ENCODE data around the gene WDR44. TPM values are rescaled to one million over a fixed set of nuclear protein-coding genes. Genes with fewer than 3 reads are reported as not detected.

The WDR44 gene
- total RNA-seq, 1 experiment from 2014 or later = 22.3 TPM

GRCh38 chrX:118352566-118352965 lies 6.7 kb downstream of the WDR44 start:
- H3K36me3 ChIP-seq (ENCODE audit: control insufficient read depth, insufficient read depth, low read length) = no peaks in the 10 kb centered on the region
- ChIA-PET POLR2A (no interaction called here), CTCF (no interaction called here)
- H3K9me3 ChIP-seq (ENCODE audit: control insufficient read depth, insufficient read depth, low read depth, low read length) = no peaks in the 10 kb centered on the region
- H3K27me3 ChIP-seq (ENCODE audit: control insufficient read depth, insufficient read depth, low read length) = no peaks in the 10 kb centered on the region
- DNase-seq (ENCODE audit: low read depth, low spot score) (no peak), ATAC-seq (no peak)
- intact Hi-C loops (cut with micrococcal nuclease; ENCODE audit: unreplicated experiment) (no loop called here), in situ Hi-C loops (cut with HindIII; ENCODE audit: low pct_unique_long_range_greater_than_20kb, low sequenced_read_pairs) (no loop called here)
- H3K4me1 ChIP-seq (ENCODE audit: control insufficient read depth, insufficient read depth, low read length) = peaks cover 38% of the 10 kb centered on the region
- H3K27ac ChIP-seq (ENCODE audit: low read length) = no peak overlapping the region
- TF ChIP-seq SIN3A (IDR thresholded peaks at IDR 0.05; ENCODE audit: borderline replicate concordance, insufficient read depth, low read depth, low read length) (no peak), TCF7L2 (IDR thresholded peaks at IDR 0.05; ENCODE audit: low read depth, low read length) (no peak), REST (IDR thresholded peaks at IDR 0.05; ENCODE audit: insufficient read depth in 1 of 2, low read depth in 2 of 2, low read length in 1 of 2) (no peak), POLR2AphosphoS5 (IDR thresholded peaks at IDR 0.05; ENCODE audit: low read depth, low read length) (no peak), CTCF (IDR thresholded peaks at IDR 0.05) (no peak)
- no peak overlapping the region for H3K4me3 ChIP-seq (ENCODE audit: low read depth in 2 of 2, low read length in 2 of 2)
- no TSS peak for BruUV-seq (replicated peaks)

- DNase-seq (ENCODE audit: low read depth, low spot score) = no peak
- BruUV-seq (replicated peaks) = no TSS peak
Measured at GRCh38 chrX:118353081-118353850, 7.4 kb downstream of the WDR44 start.

More at GRCh38 chrX:118353081-118353850, 7.4 kb downstream of the WDR44 start:
- H3K9me3 ChIP-seq (ENCODE audit: control insufficient read depth, insufficient read depth, low read depth, low read length) = no peaks in the 10 kb centered on the region
- ChIA-PET POLR2A (no interaction called here), CTCF (no interaction called here)
- H3K27me3 ChIP-seq (ENCODE audit: control insufficient read depth, insufficient read depth, low read length) = no peaks in the 10 kb centered on the region
- no peak for ATAC-seq
- no peaks in the 10 kb centered on the region for H3K36me3 ChIP-seq (ENCODE audit: control insufficient read depth, insufficient read depth, low read length)
- in situ Hi-C loops (cut with HindIII; ENCODE audit: low pct_unique_long_range_greater_than_20kb, low sequenced_read_pairs) = no loop called here
- TF ChIP-seq SIN3A (IDR thresholded peaks at IDR 0.05; ENCODE audit: borderline replicate concordance, insufficient read depth, low read depth, low read length) (no peak), REST (IDR thresholded peaks at IDR 0.05; ENCODE audit: insufficient read depth in 1 of 2, low read depth in 2 of 2, low read length in 1 of 2) (no peak), TCF7L2 (IDR thresholded peaks at IDR 0.05; ENCODE audit: low read depth, low read length) (no peak), CTCF (IDR thresholded peaks at IDR 0.05) (no peak), POLR2AphosphoS5 (IDR thresholded peaks at IDR 0.05; ENCODE audit: low read depth, low read length) (no peak)
- H3K4me3 ChIP-seq (ENCODE audit: low read depth in 2 of 2, low read length in 2 of 2) = no peak overlapping the region
- H3K4me1 ChIP-seq (ENCODE audit: control insufficient read depth, insufficient read depth, low read length) = peaks cover 31% of the 10 kb centered on the region
- intact Hi-C loops (cut with micrococcal nuclease; ENCODE audit: unreplicated experiment) = no loop called here
- H3K27ac ChIP-seq (ENCODE audit: low read length) = no peak overlapping the region
